ENCODE data around the gene PACS2. TPM values are rescaled to one million over a fixed set of nuclear protein-coding genes. Genes with fewer than 3 reads are reported as not detected.

PACS2 gene
- total RNA-seq, 1 experiment from 2014 or later: 100 TPM

- H3K9me3 Mint-ChIP-seq: no peaks in the 10 kb centered on the region
- H3K27me3 Mint-ChIP-seq (ENCODE audit: low read depth): no peaks in the 10 kb centered on the region
- H3K27ac Mint-ChIP-seq: no peak overlapping the region
- ATAC-seq: no peak
- TF ChIP-seq TEAD1 (CRISPR knock-in tag; IDR thresholded peaks at IDR 0.05) (no peak), ATF1 (CRISPR knock-in tag; IDR thresholded peaks at IDR 0.05) (no peak), ZNF396 (CRISPR knock-in tag; IDR thresholded peaks at IDR 0.05; ENCODE audit: borderline replicate concordance) (no peak), RELA (CRISPR knock-in tag; IDR thresholded peaks at IDR 0.05; ENCODE audit: borderline replicate concordance) (no peak), ZNF512 (CRISPR knock-in tag; IDR thresholded peaks at IDR 0.05; ENCODE audit: borderline replicate concordance) (no peak), FOXP4 (CRISPR knock-in tag; IDR thresholded peaks at IDR 0.05) (no peak), PRRX2 (CRISPR knock-in tag; IDR thresholded peaks at IDR 0.05) (no peak)
- H3K4me3 Mint-ChIP-seq: no peak overlapping the region
- no peaks in the 10 kb centered on the region for H3K36me3 Mint-ChIP-seq
- peaks cover 19% of the 10 kb centered on the region for H3K4me1 Mint-ChIP-seq
- no peak for DNase-seq (ENCODE audit: low spot score)
- POLR2A ChIA-PET: no interaction called here
- CTCF ChIA-PET: interaction anchor here (0.6 to 1.1 kb wide), 3 partner anchors 12 to 1365 kb away, joined by 3 to 5 read pairs (median 4); no protein-coding TSS in a partner anchor
These were observed 34.7 kb upstream of the PACS2 start for GRCh38 chr14:105279642-105280361.

- H3K4me1 Mint-ChIP-seq: peaks cover 18% of the 10 kb centered on the region
- no peak overlapping the region for H3K4me3 Mint-ChIP-seq
- ChIA-PET POLR2A (no interaction called here), CTCF (interaction anchor here (1.1 kb wide), 1 partner anchor 13 kb away, joined by 3 read pairs; no protein-coding TSS in a partner anchor)
- no peaks in the 10 kb centered on the region for H3K27me3 Mint-ChIP-seq (ENCODE audit: low read depth)
- TF ChIP-seq SMAD3 (CRISPR knock-in tag; IDR thresholded peaks at IDR 0.05; ENCODE audit: borderline replicate concordance): no peak
- no peak for TF ChIP-seq TP53 (CRISPR knock-in tag; IDR thresholded peaks at IDR 0.05)
- DNase-seq (ENCODE audit: low spot score): no peak
- ATAC-seq: no peak
- H3K36me3 Mint-ChIP-seq: no peaks in the 10 kb centered on the region
- H3K9me3 Mint-ChIP-seq: no peaks in the 10 kb centered on the region
- no peak overlapping the region for H3K27ac Mint-ChIP-seq
These were observed 34.0 kb upstream of the PACS2 start for GRCh38 chr14:105280525-105280924.

GRCh38 chr14:105281371-105282097 is 33.0 kb upstream of the PACS2 start:
- no peak for DNase-seq (ENCODE audit: low spot score)
- POLR2A ChIA-PET: interaction anchor here (0.5 kb wide), 1 partner anchor 473 kb away, joined by 4 read pairs; no protein-coding TSS in a partner anchor
- no peaks in the 10 kb centered on the region for H3K27me3 Mint-ChIP-seq (ENCODE audit: low read depth)
- peak; percentile 49 for ATAC-seq
- H3K4me1 Mint-ChIP-seq: peaks cover 19% of the 10 kb centered on the region
- H3K27ac Mint-ChIP-seq: peak overlapping the region; percentile 63
- CTCF ChIA-PET: interaction anchor here (0.7 to 0.8 kb wide), 2 partner anchors 14 to 157 kb away, joined by 3 read pairs; no protein-coding TSS in a partner anchor
- no peak overlapping the region for H3K4me3 Mint-ChIP-seq
- no peaks in the 10 kb centered on the region for H3K36me3 Mint-ChIP-seq
- H3K9me3 Mint-ChIP-seq: no peaks in the 10 kb centered on the region
- TF ChIP-seq IRF2 (CRISPR knock-in tag; IDR thresholded peaks at IDR 0.05; ENCODE audit: borderline replicate concordance, low read depth): no peak
- TF ChIP-seq MAX (CRISPR knock-in tag; IDR thresholded peaks at IDR 0.05): no peak
- no peak for TF ChIP-seq ZNF532 (CRISPR knock-in tag; IDR thresholded peaks at IDR 0.05; ENCODE audit: borderline replicate concordance)
- no peak for TF ChIP-seq NFATC4 (CRISPR knock-in tag; IDR thresholded peaks at IDR 0.05)
- TF ChIP-seq TEAD4 (CRISPR knock-in tag; IDR thresholded peaks at IDR 0.05): no peak
- TF ChIP-seq NR2C2 (CRISPR knock-in tag; IDR thresholded peaks at IDR 0.05): no peak
- no peak for TF ChIP-seq NR3C1 (CRISPR knock-in tag; conservative IDR thresholded peaks at IDR 0.05; ENCODE audit: low read depth)
- no peak for TF ChIP-seq TEAD1 (CRISPR knock-in tag; IDR thresholded peaks at IDR 0.05)
- no peak for TF ChIP-seq ATF6 (CRISPR knock-in tag; IDR thresholded peaks at IDR 0.05)
